Effector memory CD4-positive, alpha-beta T cell (primary cell): ENCODE measurements around the gene ARHGAP5.

Source experiments
- DNase-seq, 3 donors: peaks; one replicate each; pipeline ENCODE4 v3.0.0-alpha.2; 2020
- H3K27ac ChIP-seq: 2 replicates; pipeline ENCODE4 v1.7.0; 2013; ENCODE audit warnings: mild to moderate bottlenecking, low read length, moderate library complexity; ENCODE audit not compliant: insufficient read depth, poor library complexity, severe bottlenecking
- H3K27me3 ChIP-seq: replicated peaks from 2 replicates; pipeline ENCODE4 v1.7.0; 2013; ENCODE audit warnings: mild to moderate bottlenecking, low read length; ENCODE audit not compliant: insufficient read depth, control insufficient read depth, poor library complexity, severe bottlenecking
- H3K36me3 ChIP-seq: 2 replicates; pipeline ENCODE4 v1.7.0; 2013; ENCODE audit warnings: mild to moderate bottlenecking, low read length, moderate library complexity; ENCODE audit not compliant: control insufficient read depth, insufficient read depth
- H3K4me1 ChIP-seq: 2 replicates; pipeline ENCODE4 v1.7.0; 2013; ENCODE audit warnings: low read length, mild to moderate bottlenecking; ENCODE audit not compliant: control insufficient read depth, insufficient read depth, poor library complexity, severe bottlenecking
- H3K4me3 ChIP-seq: 2 replicates; pipeline ENCODE4 v1.7.0; 2013; ENCODE audit warnings: low read length, low read depth, mild to moderate bottlenecking; ENCODE audit not compliant: insufficient read depth, poor library complexity, severe bottlenecking
- H3K9me3 ChIP-seq: 2 replicates; pipeline ENCODE4 v1.7.0; 2013; ENCODE audit warnings: mild to moderate bottlenecking, low read length, moderate library complexity; ENCODE audit not compliant: control insufficient read depth

Gene ARHGAP5

GRCh38 chr14:32167907-32168306 lies 90.8 kb downstream of the ARHGAP5 start:
- DNase-seq, result no peak
- Histone ChIP-seq H3K9me3 (no peaks in the 10 kb centered on the region), H3K27me3 (no peaks in the 10 kb centered on the region), H3K36me3 (no peaks in the 10 kb centered on the region), H3K27ac (no peak overlapping the region), H3K4me1 (no peaks in the 10 kb centered on the region), H3K4me3 (no peak overlapping the region)

- DNase-seq, result no peak
- H3K4me3 ChIP-seq, result no peak overlapping the region
- H3K27me3 ChIP-seq, result no peaks in the 10 kb centered on the region
- H3K36me3 ChIP-seq, result no peaks in the 10 kb centered on the region
- no peaks in the 10 kb centered on the region for H3K9me3 ChIP-seq
- no peak overlapping the region for H3K27ac ChIP-seq
- H3K4me1 ChIP-seq, result no peaks in the 10 kb centered on the region
These were observed 92.1 kb downstream of the ARHGAP5 start for GRCh38 chr14:32169191-32169590.

- Histone ChIP-seq H3K4me1 (no peaks in the 10 kb centered on the region), H3K9me3 (no peaks in the 10 kb centered on the region), H3K4me3 (no peak overlapping the region), H3K36me3 (no peaks in the 10 kb centered on the region), H3K27ac (no peak overlapping the region), H3K27me3 (no peaks in the 10 kb centered on the region)
- DNase-seq, result no peak
These were observed 94.4 kb downstream of the ARHGAP5 start for GRCh38 chr14:32171469-32171868.

- H3K36me3 ChIP-seq, result no peaks in the 10 kb centered on the region
- no peak for DNase-seq
These were observed 106.3 kb downstream of the ARHGAP5 start for GRCh38 chr14:32183151-32184058.

GRCh38 chr14:32185097-32185496 lies 108.0 kb downstream of the ARHGAP5 start:
- DNase-seq, result no peak
- Histone ChIP-seq H3K27me3 (no peaks in the 10 kb centered on the region), H3K9me3 (no peaks in the 10 kb centered on the region), H3K4me3 (no peak overlapping the region), H3K36me3 (no peaks in the 10 kb centered on the region), H3K4me1 (no peaks in the 10 kb centered on the region), H3K27ac (no peak overlapping the region)

More at GRCh38 chr14:32183151-32184058, 106.3 kb downstream of the ARHGAP5 start:
- Histone ChIP-seq H3K4me1 (no peaks in the 10 kb centered on the region), H3K9me3 (no peaks in the 10 kb centered on the region), H3K4me3 (no peak overlapping the region), H3K27me3 (no peaks in the 10 kb centered on the region), H3K27ac (no peak overlapping the region)

GRCh38 chr14:32186248-32186647 lies 109.1 kb downstream of the ARHGAP5 start:
- no peak overlapping the region for H3K27ac ChIP-seq
- no peaks in the 10 kb centered on the region for H3K4me1 ChIP-seq

GRCh38 chr14:32189811-32190210 lies 112.7 kb downstream of the ARHGAP5 start:
- DNase-seq, result no peak
- Histone ChIP-seq H3K36me3 (no peaks in the 10 kb centered on the region), H3K4me3 (no peak overlapping the region)

More at GRCh38 chr14:32186248-32186647, 109.1 kb downstream of the ARHGAP5 start:
- Histone ChIP-seq H3K27me3 (no peaks in the 10 kb centered on the region), H3K36me3 (no peaks in the 10 kb centered on the region), H3K9me3 (no peaks in the 10 kb centered on the region), H3K4me3 (no peak overlapping the region)
- DNase-seq, result no peak

GRCh38 chr14:32190673-32191072 lies 113.6 kb downstream of the ARHGAP5 start:
- no peak overlapping the region for H3K27ac ChIP-seq
- H3K4me3 ChIP-seq, result no peak overlapping the region
- DNase-seq, result no peak
- no peaks in the 10 kb centered on the region for H3K36me3 ChIP-seq
- H3K4me1 ChIP-seq, result no peaks in the 10 kb centered on the region
- H3K27me3 ChIP-seq, result no peaks in the 10 kb centered on the region
- H3K9me3 ChIP-seq, result no peaks in the 10 kb centered on the region

More at GRCh38 chr14:32189811-32190210, 112.7 kb downstream of the ARHGAP5 start:
- Histone ChIP-seq H3K27ac (no peak overlapping the region), H3K9me3 (no peaks in the 10 kb centered on the region), H3K4me1 (no peaks in the 10 kb centered on the region), H3K27me3 (no peaks in the 10 kb centered on the region)

- Histone ChIP-seq H3K9me3 (no peaks in the 10 kb centered on the region), H3K27ac (no peak overlapping the region), H3K4me1 (no peaks in the 10 kb centered on the region), H3K36me3 (no peaks in the 10 kb centered on the region), H3K4me3 (no peak overlapping the region), H3K27me3 (no peaks in the 10 kb centered on the region)
- no peak for DNase-seq
These were observed 115.7 kb downstream of the ARHGAP5 start for GRCh38 chr14:32192712-32193373.

GRCh38 chr14:32193532-32193931 lies 116.4 kb downstream of the ARHGAP5 start:
- no peaks in the 10 kb centered on the region for H3K27me3 ChIP-seq
- H3K9me3 ChIP-seq, result no peaks in the 10 kb centered on the region
- no peak for DNase-seq
- no peaks in the 10 kb centered on the region for H3K4me1 ChIP-seq
- no peak overlapping the region for H3K27ac ChIP-seq
- no peak overlapping the region for H3K4me3 ChIP-seq
- H3K36me3 ChIP-seq, result no peaks in the 10 kb centered on the region
